HG02938 (cell line): ENCODE measurements around the gene RAD51B.
"Not testable (repeated sequence)": the region's sequence is repeated elsewhere in the genome, so short reads cannot be mapped to it uniquely, and the experiment has no call there.

Experiments used
- ATAC-seq: cut with Tn5 transposase; IDR thresholded peaks from one replicate; pipeline ENCODE4 v1.9.1; 2021; ENCODE audit warnings: mild to moderate bottlenecking, moderate library complexity; ENCODE audit not compliant: unreplicated experiment

Gene RAD51B

GRCh38 chr14:68109132-68109900, 289.7 kb downstream of the RAD51B start:
- ATAC-seq, result no peak

DNA sequence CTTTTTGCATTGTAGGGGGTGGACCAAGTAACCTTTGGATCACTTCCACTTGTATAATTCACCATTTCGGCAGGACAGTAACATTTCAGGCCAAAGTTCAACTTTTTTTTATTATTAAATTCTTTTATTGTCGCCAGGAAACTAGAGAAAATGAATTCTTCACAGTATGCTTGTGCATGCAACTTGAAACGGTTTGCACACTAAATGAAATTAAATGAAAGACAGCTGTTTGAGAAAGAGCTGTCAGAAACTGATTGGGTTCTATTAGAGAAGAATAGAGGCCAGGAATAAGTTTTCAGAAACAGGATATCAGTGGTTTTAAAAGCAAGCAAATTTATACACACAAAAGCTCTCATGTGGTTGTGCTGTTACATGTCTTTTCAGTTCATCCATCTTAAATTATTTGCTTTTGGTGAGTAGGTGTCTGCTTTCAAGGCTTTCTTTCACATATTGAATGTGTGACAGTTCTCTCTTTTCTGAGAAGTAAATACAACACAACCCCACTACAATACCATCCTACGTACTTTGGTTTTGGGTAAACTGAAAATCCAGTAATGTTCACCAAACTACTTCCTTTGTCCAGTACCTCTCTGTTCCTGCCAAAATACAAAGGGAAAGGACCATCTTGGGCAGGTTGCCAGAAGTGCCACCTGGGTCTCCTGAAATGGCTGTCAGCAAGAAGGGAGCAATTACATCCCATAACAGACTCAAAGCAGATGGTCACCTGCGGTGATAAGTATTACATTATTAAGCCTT, 291.7 kb downstream of the RAD51B start:
- no peak for ATAC-seq

GRCh38 chr14:68111853-68112270, 292.3 kb downstream of the RAD51B start:
- ATAC-seq, result no peak

DNA sequence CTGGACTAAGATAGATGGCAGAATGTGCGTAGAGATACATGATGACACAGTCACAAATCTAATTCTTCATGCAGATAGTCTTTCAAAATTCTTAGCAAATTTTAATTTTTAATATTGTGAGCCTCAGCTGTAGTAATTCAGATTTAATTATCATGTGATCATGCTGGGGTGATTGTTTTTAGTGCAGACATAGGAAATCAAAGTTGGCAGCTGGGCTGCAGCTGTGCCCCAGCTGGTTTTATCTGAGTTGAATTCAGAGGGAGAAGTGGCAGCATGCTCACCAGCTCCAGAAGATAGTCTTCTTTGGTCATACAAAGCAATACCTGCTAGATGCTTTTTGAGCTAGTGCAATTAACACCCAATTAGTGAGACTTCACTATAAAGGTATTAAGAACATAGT, 292.9 kb downstream of the RAD51B start:
- no peak for ATAC-seq

DNA sequence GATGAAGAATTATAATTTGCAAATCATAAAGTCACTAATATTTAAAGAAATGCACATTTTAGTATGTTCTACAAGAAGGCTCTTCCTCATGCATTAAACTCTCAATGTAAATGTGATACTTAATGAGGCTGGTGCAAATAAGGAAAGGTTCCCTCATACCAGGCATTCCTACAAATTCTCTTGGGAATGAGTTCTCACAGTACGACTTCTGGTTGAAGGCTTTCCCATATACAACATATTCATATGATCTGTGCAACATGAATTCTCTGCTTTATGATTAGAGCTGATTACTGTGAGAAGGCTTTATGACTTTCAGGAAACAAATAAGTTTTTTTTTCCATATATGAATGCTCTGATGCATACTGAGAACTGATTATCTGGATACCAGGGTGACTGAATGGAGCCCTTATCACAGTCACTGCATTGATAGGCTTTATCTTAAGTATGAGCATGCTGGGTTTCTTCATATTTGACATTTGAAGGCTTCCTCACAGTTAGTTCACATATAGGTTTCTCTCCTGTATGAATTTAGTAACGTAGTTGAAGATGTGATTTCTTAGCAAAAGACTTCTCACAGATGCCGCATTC, 293.9 kb downstream of the RAD51B start:
- ATAC-seq, result no peak

- not testable (repeated sequence) for ATAC-seq
Observed at GRCh38 chr14:68115952-68116351, 296.4 kb downstream of the RAD51B start.

- no peak for ATAC-seq
Observed at GRCh38 chr14:68122651-68123050, 303.1 kb downstream of the RAD51B start.

GRCh38 chr14:68124050-68124449, 304.5 kb downstream of the RAD51B start:
- no peak for ATAC-seq

DNA sequence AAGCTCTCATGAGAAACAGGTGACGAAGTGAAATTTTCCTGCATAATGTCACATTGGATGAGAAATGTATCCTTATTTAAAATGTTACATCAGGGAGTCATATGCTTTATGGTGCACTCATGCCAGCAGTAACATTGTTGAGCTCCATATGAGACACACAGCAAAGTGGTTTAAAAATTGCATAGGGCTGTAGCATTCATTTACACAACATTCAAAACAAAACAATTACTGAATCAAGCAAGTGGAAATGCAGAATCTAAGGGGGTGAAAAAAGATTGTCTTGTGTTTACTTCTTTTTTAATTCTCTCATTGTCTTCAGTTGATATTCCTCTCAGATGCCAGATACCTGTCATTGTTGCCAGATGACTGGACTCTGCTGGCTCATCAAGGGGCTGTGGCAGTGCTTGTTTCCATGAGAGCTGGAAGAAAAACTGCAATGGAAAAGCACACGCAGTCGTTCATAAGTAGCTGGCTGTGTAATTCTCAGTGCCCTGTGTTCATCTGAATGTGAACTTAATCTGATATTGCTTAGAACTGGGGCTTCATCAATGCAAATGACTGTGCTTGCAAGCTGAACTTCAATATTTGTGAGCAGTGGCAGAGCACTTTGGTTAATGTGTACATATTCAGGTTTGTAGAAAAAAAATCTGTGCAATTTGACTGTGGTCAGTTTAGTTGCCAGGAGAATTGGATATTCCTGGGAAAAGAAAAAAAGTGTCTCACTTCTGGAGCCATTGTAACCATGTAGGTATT, 305.6 kb downstream of the RAD51B start:
- no peak for ATAC-seq

GRCh38 chr14:68127166-68127565, 307.6 kb downstream of the RAD51B start:
- no peak for ATAC-seq

GRCh38 chr14:68131907-68132306, 312.3 kb downstream of the RAD51B start:
- no peak for ATAC-seq

DNA sequence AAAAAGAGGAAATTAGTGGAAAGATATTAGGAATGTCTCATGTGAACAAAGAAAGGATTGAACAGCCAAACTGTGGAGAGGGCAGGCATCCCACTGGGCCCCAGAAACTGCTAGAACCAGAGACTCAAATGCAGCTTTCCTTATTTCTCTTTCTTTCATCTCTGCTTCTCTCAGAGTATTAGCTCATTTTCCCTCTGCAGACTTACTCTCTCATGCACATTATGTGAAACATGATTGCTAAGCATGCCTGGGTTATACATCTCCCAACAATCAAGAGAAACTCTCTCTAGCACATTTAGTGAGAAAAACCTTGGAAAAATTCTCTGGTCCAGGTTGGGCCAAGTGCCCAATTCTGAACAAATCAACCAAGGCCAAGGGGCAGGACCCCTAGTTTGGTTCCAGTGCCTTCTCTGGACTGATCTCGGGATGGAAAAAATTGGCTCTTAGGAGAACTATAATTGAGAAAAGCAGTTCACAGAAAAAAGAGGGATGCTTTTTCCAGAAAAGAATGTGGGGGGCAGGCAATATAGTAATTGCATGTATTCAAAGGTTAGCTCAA, 313.1 kb downstream of the RAD51B start:
- no peak for ATAC-seq

DNA sequence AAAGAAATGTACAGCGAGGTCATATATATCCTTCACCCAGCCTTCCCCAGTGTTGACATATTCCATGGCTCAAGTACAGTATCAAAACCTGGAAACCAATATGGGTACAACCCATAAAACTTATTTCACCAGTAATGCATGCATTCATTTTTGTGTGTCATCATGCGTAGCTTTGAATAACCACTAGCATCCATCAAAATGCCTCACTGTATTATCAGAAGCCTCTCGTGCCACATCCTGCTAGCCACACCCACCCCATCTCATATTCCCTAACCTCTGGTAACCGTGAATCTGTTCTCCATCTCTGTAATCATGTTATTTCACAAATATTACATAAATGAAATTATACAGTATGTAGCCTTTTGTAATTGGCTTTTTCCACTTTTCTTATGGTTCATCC, 314.3 kb downstream of the RAD51B start:
- ATAC-seq, result no peak

- no peak for ATAC-seq
Observed at GRCh38 chr14:68135028-68135427, 315.4 kb downstream of the RAD51B start.

GRCh38 chr14:68135566-68135965, 316.0 kb downstream of the RAD51B start:
- ATAC-seq, result no peak

- no peak for ATAC-seq
Observed at GRCh38 chr14:68137704-68138619, 318.4 kb downstream of the RAD51B start.

GRCh38 chr14:68139431-68140075, 320.0 kb downstream of the RAD51B start:
- no peak for ATAC-seq

DNA sequence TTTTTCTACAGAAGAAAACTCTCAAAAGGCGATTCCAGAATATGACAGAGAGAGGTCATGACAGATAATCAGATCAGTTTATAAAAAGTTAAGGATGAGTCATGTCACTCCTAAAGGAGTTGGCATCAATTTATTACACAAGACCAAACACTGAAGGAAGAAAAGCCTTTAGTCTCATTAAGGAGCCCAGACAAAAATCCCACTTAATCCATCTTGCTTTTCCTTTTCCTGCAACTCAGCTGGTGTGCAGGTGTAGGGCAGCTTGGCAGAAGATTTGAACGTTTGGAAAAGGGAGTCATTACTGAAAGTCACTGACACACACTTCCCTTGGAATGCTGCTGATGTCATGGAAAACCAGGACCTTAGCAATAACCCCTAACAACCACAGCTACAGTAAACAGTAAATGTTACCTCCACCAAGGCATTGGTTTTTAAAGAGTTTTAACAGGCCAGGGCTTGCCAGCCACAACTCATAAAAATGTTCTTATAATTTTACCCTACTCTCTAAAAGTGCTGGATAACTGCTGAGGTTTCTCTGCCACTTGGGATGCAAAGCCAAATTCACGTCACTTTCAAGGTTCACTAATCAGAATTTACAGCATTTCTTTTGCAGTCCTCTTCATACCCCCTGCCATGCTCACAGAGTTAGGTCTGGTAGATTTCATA, 320.6 kb downstream of the RAD51B start:
- no peak for ATAC-seq

DNA sequence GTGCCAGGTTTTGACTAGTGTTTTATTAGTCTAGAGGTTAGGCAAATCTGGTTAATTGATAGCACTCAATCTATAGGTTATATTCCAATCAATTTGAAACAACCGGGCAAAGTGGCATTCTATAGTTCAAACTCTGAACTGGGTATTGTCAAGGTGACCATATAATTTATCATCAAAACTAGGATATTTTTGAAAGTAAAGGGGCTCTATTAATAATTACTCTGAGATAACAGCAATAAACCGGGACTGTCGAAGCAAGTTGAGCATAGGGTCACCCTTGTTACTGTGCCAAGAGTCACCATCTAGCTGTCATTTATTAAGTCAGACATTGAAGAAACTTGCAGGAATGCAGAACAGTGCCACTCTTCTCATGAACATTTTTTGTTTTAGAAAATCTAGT, 321.2 kb downstream of the RAD51B start:
- ATAC-seq, result no peak
